ENCODE data around the gene WNK2. TPM values are rescaled to one million over a fixed set of nuclear protein-coding genes. Genes with fewer than 3 reads are reported as not detected.

The WNK2 gene
- polyA plus RNA-seq: 80.4 TPM
- long read RNA-seq, donor 1, partial matches to known transcripts: 0 of 1 reads
- long read RNA-seq, donor 1, other reads (novel, unspliced or antisense): 0 of 1 reads
- long read RNA-seq, donor 2, partial matches to known transcripts: 0 of 8 reads
- long read RNA-seq, donor 2, other reads (novel, unspliced or antisense): 0 of 8 reads
- long read RNA-seq, donor 3: 0 reads
- long read RNA-seq, donor 4: 0 reads
- long read RNA-seq, donor 5, partial matches to known transcripts: 0 of 3 reads
- long read RNA-seq, donor 5, other reads (novel, unspliced or antisense): 0 of 3 reads
- long read RNA-seq, donor 6, partial matches to known transcripts: 5 of 10 reads
- long read RNA-seq, donor 6, other reads (novel, unspliced or antisense): 0 of 10 reads
- long read RNA-seq, donor 7: 0 reads
- long read RNA-seq, donor 8, partial matches to known transcripts: 7 of 14 reads
- long read RNA-seq, donor 8, other reads (novel, unspliced or antisense): 0 of 14 reads
- long read RNA-seq, donor 9, partial matches to known transcripts: 8 of 14 reads
- long read RNA-seq, donor 9, other reads (novel, unspliced or antisense): 0 of 14 reads
- long read RNA-seq, donor 10, partial matches to known transcripts: 5 of 8 reads
- long read RNA-seq, donor 10, other reads (novel, unspliced or antisense): 0 of 8 reads
- long read RNA-seq, donor 11, partial matches to known transcripts: 0 of 2 reads
- long read RNA-seq, donor 11, other reads (novel, unspliced or antisense): 0 of 2 reads

GRCh38 chr9:93183663-93184431 lies at the start of gene WNK2:
TSS of gene WNK2 (plus strand) at chr9:93184139. CDS start at chr9:93184930, 791 bp downstream.
- H3K9me3 ChIP-seq (ENCODE audit: control insufficient read depth, low read depth, low read length): peaks cover 9% of the 10 kb centered on the region
- WGBS (ENCODE audit: insufficient coverage, low lambda C conversion rate): no CpG with 5 or more reads among the region's 82 CpGs
- no peak within 1 kb of the TSS for H3K27ac ChIP-seq (ENCODE audit: low read length)
- peaks cover 30% of the 10 kb centered on the region for H3K4me1 ChIP-seq (ENCODE audit: control insufficient read depth, insufficient read depth, low read length)
- no peaks in the 10 kb centered on the region for H3K36me3 ChIP-seq (ENCODE audit: control insufficient read depth, insufficient read depth, low read length)
- peaks cover 8% of the 10 kb centered on the region for H3K27me3 ChIP-seq (ENCODE audit: control insufficient read depth, insufficient read depth, low read length)
- peak within 1 kb of the TSS; percentile 72 for H3K4me3 ChIP-seq (ENCODE audit: low read length)
- DNase-seq: peak in 1 of 2 donors; percentile 71

- no peak for DNase-seq
- no CpG with 5 or more reads among the region's 14 CpGs for WGBS (ENCODE audit: insufficient coverage, low lambda C conversion rate)
These were observed 49.0 kb upstream of the WNK2 start for GRCh38 chr9:93134740-93135444.

GRCh38 chr9:93136011-93136440 lies 47.9 kb upstream of the WNK2 start:
- Histone ChIP-seq H3K27me3 (ENCODE audit: control insufficient read depth, insufficient read depth, low read length) (no peaks in the 10 kb centered on the region), H3K9me3 (ENCODE audit: control insufficient read depth, low read depth, low read length) (peaks cover 8% of the 10 kb centered on the region), H3K36me3 (ENCODE audit: control insufficient read depth, insufficient read depth, low read length) (peaks cover 6% of the 10 kb centered on the region), H3K4me3 (ENCODE audit: low read length) (no peak overlapping the region), H3K4me1 (ENCODE audit: control insufficient read depth, insufficient read depth, low read length) (peaks cover 34% of the 10 kb centered on the region), H3K27ac (ENCODE audit: low read length) (no peak overlapping the region)
- DNase-seq: no peak
- WGBS (ENCODE audit: insufficient coverage, low lambda C conversion rate): no CpG with 5 or more reads among the region's 11 CpGs

More at GRCh38 chr9:93134740-93135444, 49.0 kb upstream of the WNK2 start:
- Histone ChIP-seq H3K27ac (ENCODE audit: low read length) (peak overlapping the region; percentile 93), H3K9me3 (ENCODE audit: control insufficient read depth, low read depth, low read length) (peaks cover 8% of the 10 kb centered on the region), H3K4me3 (ENCODE audit: low read length) (peak overlapping the region; percentile 96), H3K4me1 (ENCODE audit: control insufficient read depth, insufficient read depth, low read length) (peaks cover 36% of the 10 kb centered on the region), H3K27me3 (ENCODE audit: control insufficient read depth, insufficient read depth, low read length) (no peaks in the 10 kb centered on the region), H3K36me3 (ENCODE audit: control insufficient read depth, insufficient read depth, low read length) (peaks cover 10% of the 10 kb centered on the region)

- Histone ChIP-seq H3K9me3 (ENCODE audit: control insufficient read depth, low read depth, low read length) (peaks cover 8% of the 10 kb centered on the region), H3K27me3 (ENCODE audit: control insufficient read depth, insufficient read depth, low read length) (no peaks in the 10 kb centered on the region), H3K4me3 (ENCODE audit: low read length) (no peak overlapping the region), H3K4me1 (ENCODE audit: control insufficient read depth, insufficient read depth, low read length) (peaks cover 20% of the 10 kb centered on the region), H3K36me3 (ENCODE audit: control insufficient read depth, insufficient read depth, low read length) (no peaks in the 10 kb centered on the region), H3K27ac (ENCODE audit: low read length) (no peak overlapping the region)
- DNase-seq: no peak
- WGBS (ENCODE audit: insufficient coverage, low lambda C conversion rate): no CpG with 5 or more reads among the region's 11 CpGs
These were observed 46.6 kb upstream of the WNK2 start for GRCh38 chr9:93137362-93137761.

GRCh38 chr9:93138171-93138764 lies 45.7 kb upstream of the WNK2 start:
- Histone ChIP-seq H3K36me3 (ENCODE audit: control insufficient read depth, insufficient read depth, low read length) (no peaks in the 10 kb centered on the region), H3K27ac (ENCODE audit: low read length) (no peak overlapping the region), H3K4me1 (ENCODE audit: control insufficient read depth, insufficient read depth, low read length) (peaks cover 11% of the 10 kb centered on the region), H3K27me3 (ENCODE audit: control insufficient read depth, insufficient read depth, low read length) (no peaks in the 10 kb centered on the region), H3K9me3 (ENCODE audit: control insufficient read depth, low read depth, low read length) (peaks cover 8% of the 10 kb centered on the region), H3K4me3 (ENCODE audit: low read length) (no peak overlapping the region)
- no CpG with 5 or more reads among the region's 7 CpGs for WGBS (ENCODE audit: insufficient coverage, low lambda C conversion rate)
- no peak for DNase-seq

GRCh38 chr9:93139365-93140182 lies 44.4 kb upstream of the WNK2 start:
- Histone ChIP-seq H3K9me3 (ENCODE audit: control insufficient read depth, low read depth, low read length) (peaks cover 5% of the 10 kb centered on the region), H3K4me1 (ENCODE audit: control insufficient read depth, insufficient read depth, low read length) (peaks cover 8% of the 10 kb centered on the region), H3K27me3 (ENCODE audit: control insufficient read depth, insufficient read depth, low read length) (no peaks in the 10 kb centered on the region), H3K4me3 (ENCODE audit: low read length) (no peak overlapping the region), H3K36me3 (ENCODE audit: control insufficient read depth, insufficient read depth, low read length) (no peaks in the 10 kb centered on the region), H3K27ac (ENCODE audit: low read length) (no peak overlapping the region)
- DNase-seq: no peak
- WGBS (ENCODE audit: insufficient coverage, low lambda C conversion rate): no CpG with 5 or more reads among the region's 16 CpGs

GRCh38 chr9:93141771-93142483 lies 42.0 kb upstream of the WNK2 start:
- Histone ChIP-seq H3K4me1 (ENCODE audit: control insufficient read depth, insufficient read depth, low read length) (no peaks in the 10 kb centered on the region), H3K4me3 (ENCODE audit: low read length) (no peak overlapping the region), H3K27ac (ENCODE audit: low read length) (no peak overlapping the region), H3K36me3 (ENCODE audit: control insufficient read depth, insufficient read depth, low read length) (no peaks in the 10 kb centered on the region), H3K9me3 (ENCODE audit: control insufficient read depth, low read depth, low read length) (peaks cover 5% of the 10 kb centered on the region), H3K27me3 (ENCODE audit: control insufficient read depth, insufficient read depth, low read length) (no peaks in the 10 kb centered on the region)
- DNase-seq: no peak
- WGBS (ENCODE audit: insufficient coverage, low lambda C conversion rate): no CpG with 5 or more reads among the region's 8 CpGs

GRCh38 chr9:93143830-93144530 lies 40.0 kb upstream of the WNK2 start:
- H3K4me3 ChIP-seq (ENCODE audit: low read length): no peak overlapping the region
- no peak overlapping the region for H3K27ac ChIP-seq (ENCODE audit: low read length)
- no peak for DNase-seq
- H3K36me3 ChIP-seq (ENCODE audit: control insufficient read depth, insufficient read depth, low read length): no peaks in the 10 kb centered on the region
- no CpG with 5 or more reads among the region's 15 CpGs for WGBS (ENCODE audit: insufficient coverage, low lambda C conversion rate)
- H3K27me3 ChIP-seq (ENCODE audit: control insufficient read depth, insufficient read depth, low read length): no peaks in the 10 kb centered on the region
- H3K9me3 ChIP-seq (ENCODE audit: control insufficient read depth, low read depth, low read length): no peaks in the 10 kb centered on the region
- no peaks in the 10 kb centered on the region for H3K4me1 ChIP-seq (ENCODE audit: control insufficient read depth, insufficient read depth, low read length)
